ENCODE data around the gene VSIG10. TPM values are rescaled to one million over a fixed set of nuclear protein-coding genes. Genes with fewer than 3 reads are reported as not detected.

Gene VSIG10
- total and polyA plus RNA-seq, 3 experiments from 2014 or later, result 1.7 to 9.0 (median 7.9) TPM

DNA sequence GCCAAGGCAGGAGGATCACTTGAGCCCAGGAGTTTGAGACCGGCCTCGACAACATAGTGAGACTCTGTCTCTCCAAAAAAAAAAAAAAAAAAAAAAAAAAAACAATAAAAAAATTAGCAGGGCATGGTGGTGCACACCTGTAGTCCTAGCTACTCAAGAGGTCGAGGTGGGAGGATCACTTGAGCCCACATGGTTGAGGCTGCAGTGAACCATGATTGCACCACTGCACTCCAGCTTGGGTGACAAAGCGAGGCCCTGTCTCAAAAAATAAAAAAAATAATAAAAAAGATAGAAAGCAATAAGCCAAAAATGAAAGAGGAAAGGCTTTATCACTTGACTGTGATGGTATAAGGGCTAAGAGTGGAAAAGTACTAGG is 21.9 kb upstream of the VSIG10 start:
- no peak overlapping the region for H3K27ac Mint-ChIP-seq

DNA sequence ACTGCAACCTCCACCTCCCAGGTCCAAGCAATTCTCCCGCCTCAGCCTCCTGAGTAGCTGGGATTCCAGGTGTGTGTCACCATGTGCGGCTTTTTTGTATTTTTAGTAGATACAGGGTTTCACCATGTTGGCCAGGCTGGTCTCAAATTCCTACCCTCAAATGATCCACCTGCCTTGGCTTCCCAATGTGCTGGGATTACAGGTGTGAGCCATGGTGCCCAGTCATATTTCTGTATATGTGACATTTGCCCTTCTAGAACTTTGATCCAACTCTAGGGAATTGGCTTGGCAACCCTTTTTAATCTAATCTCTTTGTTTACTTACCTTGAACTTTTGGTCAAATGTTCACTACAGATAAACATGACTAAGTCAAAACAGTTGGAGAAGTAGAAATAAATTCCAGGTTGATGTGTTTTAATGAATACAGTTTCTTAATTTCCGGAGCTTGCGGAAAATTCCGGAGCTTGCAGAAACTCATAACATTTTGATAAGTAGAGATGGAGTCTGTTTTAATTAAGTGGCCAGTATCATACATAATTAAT is 20.6 kb upstream of the VSIG10 start:
- DNase-seq, result no peak
- no peak overlapping the region for H3K4me3 ChIP-seq (ENCODE audit: low read length)
- no peak overlapping the region for H3K27ac Mint-ChIP-seq
- no peaks in the 10 kb centered on the region for H3K36me3 Mint-ChIP-seq
- H3K4me3 Mint-ChIP-seq, result no peak overlapping the region
- peaks cover 4% of the 10 kb centered on the region for H3K4me1 ChIP-seq (ENCODE audit: insufficient read depth, low read length)
- H3K36me3 ChIP-seq (ENCODE audit: insufficient read depth, low read length), result no peaks in the 10 kb centered on the region
- no peaks in the 10 kb centered on the region for H3K27me3 Mint-ChIP-seq
- no peaks in the 10 kb centered on the region for H3K9me3 Mint-ChIP-seq
- H3K27ac ChIP-seq (ENCODE audit: low read depth, low read length), result no peak overlapping the region
- POLR2A ChIA-PET, result no interaction called here
- CTCF ChIA-PET, result interaction anchor here (0.7 to 1.0 kb wide), 3 partner anchors 16 to 254 kb away, joined by 3 to 4 read pairs (median 3); no protein-coding TSS in a partner anchor
- peaks cover 7 to 14% (median 9%) of the 10 kb centered on the region in 3 donors for H3K4me1 Mint-ChIP-seq
- H3K27me3 ChIP-seq (ENCODE audit: insufficient read depth, low read length, poor library complexity, severe bottlenecking), result no peaks in the 10 kb centered on the region
- H3K9me3 ChIP-seq (ENCODE audit: low read length), result no peaks in the 10 kb centered on the region

More for the DNA sequence above, 21.9 kb upstream of the VSIG10 start:
- no peak for DNase-seq
- Histone ChIP-seq H3K36me3 (ENCODE audit: insufficient read depth, low read length) (no peaks in the 10 kb centered on the region), H3K4me3 (ENCODE audit: low read length) (no peak overlapping the region), H3K4me1 (ENCODE audit: insufficient read depth, low read length) (peaks cover 4% of the 10 kb centered on the region), H3K27me3 (ENCODE audit: insufficient read depth, low read length, poor library complexity, severe bottlenecking) (no peaks in the 10 kb centered on the region), H3K9me3 (ENCODE audit: low read length) (no peaks in the 10 kb centered on the region), H3K27ac (ENCODE audit: low read depth, low read length) (no peak overlapping the region)
- Mint-ChIP-seq H3K9me3 (no peaks in the 10 kb centered on the region), H3K36me3 (no peaks in the 10 kb centered on the region), H3K27me3 (no peaks in the 10 kb centered on the region), H3K4me3 (no peak overlapping the region), H3K4me1 (peaks cover 2 to 7% (median 4%) of the 10 kb centered on the region in 3 donors)
- CTCF ChIA-PET, result interaction anchor here (1.1 kb wide), 1 partner anchor 250 kb away, joined by 4 read pairs; no protein-coding TSS in a partner anchor
- POLR2A ChIA-PET, result interaction anchor here (0.6 kb wide), 1 partner anchor 73 kb away, joined by 3 read pairs; no protein-coding TSS in a partner anchor

DNA sequence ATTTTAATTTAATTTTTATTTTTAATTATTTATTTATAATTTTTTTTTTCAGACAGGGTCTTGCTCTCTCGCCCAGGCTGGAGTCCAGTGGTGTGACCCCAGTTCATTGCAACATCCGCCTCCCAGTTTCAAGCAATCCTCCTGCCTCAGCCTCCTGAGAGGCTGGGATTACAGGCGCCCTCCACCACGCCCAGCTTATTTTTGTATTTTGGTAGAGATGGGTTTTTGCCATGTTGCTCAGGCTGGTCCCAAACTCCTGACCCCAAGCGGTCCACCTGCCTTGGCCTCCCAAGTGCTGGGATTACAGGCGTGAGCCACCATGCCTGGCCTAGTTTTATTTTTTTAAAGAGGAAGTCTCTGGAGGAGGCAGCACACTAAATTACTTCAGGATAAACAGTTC is 18.5 kb upstream of the VSIG10 start:
- Histone ChIP-seq H3K4me1 (ENCODE audit: insufficient read depth, low read length) (peaks cover 4% of the 10 kb centered on the region), H3K27me3 (ENCODE audit: insufficient read depth, low read length, poor library complexity, severe bottlenecking) (no peaks in the 10 kb centered on the region), H3K27ac (ENCODE audit: low read depth, low read length) (no peak overlapping the region), H3K4me3 (ENCODE audit: low read length) (no peak overlapping the region), H3K36me3 (ENCODE audit: insufficient read depth, low read length) (no peaks in the 10 kb centered on the region), H3K9me3 (ENCODE audit: low read length) (no peaks in the 10 kb centered on the region)
- no peak overlapping the region for H3K4me3 Mint-ChIP-seq
- no peaks in the 10 kb centered on the region for H3K9me3 Mint-ChIP-seq
- no peak for DNase-seq
- CTCF ChIA-PET, result interaction anchor here (3.1 to 3.9 kb wide), 2 partner anchors 14 to 254 kb away, joined by 25 to 36 read pairs; partner anchors contain the start of genes PEBP1 and SUDS3
- no peaks in the 10 kb centered on the region for H3K27me3 Mint-ChIP-seq
- H3K4me1 Mint-ChIP-seq, result peaks cover 7 to 14% (median 9%) of the 10 kb centered on the region in 3 donors
- H3K27ac Mint-ChIP-seq, result peak overlapping the region in 2 of 8 donors; percentile 52 to 69
- POLR2A ChIA-PET, result interaction anchor here (1.9 kb wide), 1 partner anchor 14 kb away, joined by 8 read pairs; the partner anchor contains the start of gene PEBP1
- no peaks in the 10 kb centered on the region for H3K36me3 Mint-ChIP-seq

DNA sequence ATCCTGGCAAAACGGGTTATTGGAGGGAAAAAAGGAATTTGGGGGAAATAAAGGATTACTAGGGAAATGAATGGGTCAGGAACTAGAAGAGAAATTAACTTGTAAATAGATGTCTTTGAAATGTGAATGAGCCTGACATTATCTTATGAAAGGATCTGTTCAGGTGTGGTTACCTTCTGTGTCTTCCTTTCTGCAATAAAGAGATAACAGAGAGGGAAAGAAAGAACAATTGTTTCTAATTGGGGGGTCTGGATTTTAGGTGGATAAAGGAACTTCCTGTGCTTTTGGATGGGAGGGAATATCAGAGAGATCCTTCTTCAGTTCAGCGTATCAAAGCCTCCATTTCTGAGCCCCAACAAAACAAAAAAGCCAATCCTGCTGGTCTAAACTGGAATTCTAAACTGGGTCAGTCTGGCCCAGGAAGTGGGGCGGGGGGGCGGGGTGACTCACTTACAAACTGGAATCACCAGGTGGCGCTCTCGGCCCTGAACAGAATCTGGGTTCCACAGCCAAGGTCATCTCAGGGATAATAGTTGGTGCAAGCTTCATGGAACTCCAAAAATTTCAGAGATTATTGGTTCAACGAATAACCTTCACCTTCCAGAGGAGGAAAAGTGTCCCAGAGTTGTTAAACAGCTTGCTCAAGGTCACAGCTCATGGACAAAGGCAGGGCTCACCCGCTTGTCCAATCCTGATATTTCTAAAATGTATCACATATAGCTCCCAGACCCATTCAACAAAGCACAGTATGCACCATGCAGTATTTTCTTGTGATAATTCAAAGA is 17.0 kb upstream of the VSIG10 start:
- peaks cover 4% of the 10 kb centered on the region for H3K4me1 ChIP-seq (ENCODE audit: insufficient read depth, low read length)
- Mint-ChIP-seq H3K27ac (peak overlapping the region; percentile 26 to 98 (median 88)), H3K9me3 (peaks cover 0 to 1% (median 0%) of the 10 kb centered on the region in 5 donors), H3K36me3 (no peaks in the 10 kb centered on the region), H3K4me1 (peaks cover 7 to 14% (median 9%) of the 10 kb centered on the region in 3 donors), H3K27me3 (peaks cover 0 to 1% of the 10 kb centered on the region in 2 donors), H3K4me3 (peak overlapping the region in 2 of 7 donors; percentile 46 to 62)
- peak; percentile 28 to 68 (median 52) for DNase-seq
- H3K9me3 ChIP-seq (ENCODE audit: low read length), result no peaks in the 10 kb centered on the region
- ChIA-PET CTCF (interaction anchor here (0.6 to 3.9 kb wide), 19 partner anchors 9 to 257 kb away, joined by 3 to 36 read pairs (median 4); partner anchors contain the start of genes PEBP1 and SUDS3), POLR2A (interaction anchor here (1.4 to 1.9 kb wide), 2 partner anchors 15 to 255 kb away, joined by 5 to 8 read pairs; partner anchors contain the start of gene PEBP1)
- no peaks in the 10 kb centered on the region for H3K36me3 ChIP-seq (ENCODE audit: insufficient read depth, low read length)
- H3K4me3 ChIP-seq (ENCODE audit: low read length), result no peak overlapping the region
- H3K27ac ChIP-seq (ENCODE audit: low read depth, low read length), result peak overlapping the region; percentile 40
- H3K27me3 ChIP-seq (ENCODE audit: insufficient read depth, low read length, poor library complexity, severe bottlenecking), result no peaks in the 10 kb centered on the region

DNA sequence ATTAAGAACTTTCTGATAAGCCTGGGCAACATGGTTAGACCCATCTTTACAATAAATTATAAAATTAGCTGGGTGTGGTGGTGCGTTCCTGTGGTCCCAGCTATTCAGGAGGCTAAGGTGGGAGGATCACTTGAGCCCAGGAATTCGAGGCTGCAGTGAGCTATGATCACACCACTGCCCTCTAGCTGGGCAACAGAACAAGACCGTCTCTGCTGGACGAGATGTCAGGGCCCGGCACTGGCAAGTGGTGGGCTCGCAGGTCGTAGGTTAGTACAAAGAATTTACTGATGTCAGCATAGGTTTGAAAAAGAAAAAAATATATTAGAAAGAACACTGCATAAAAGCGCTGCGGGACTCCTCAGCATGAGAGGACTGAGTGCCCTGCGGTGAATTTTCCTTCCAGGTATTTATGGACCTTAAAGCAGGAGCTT is 15.7 kb upstream of the VSIG10 start:
- H3K4me1 Mint-ChIP-seq, result peaks cover 7 to 14% (median 9%) of the 10 kb centered on the region in 3 donors
- DNase-seq, result no peak
- H3K27me3 ChIP-seq (ENCODE audit: insufficient read depth, low read length, poor library complexity, severe bottlenecking), result no peaks in the 10 kb centered on the region
- ChIA-PET POLR2A (interaction anchor here (0.6 kb wide), 1 partner anchor 99 kb away, joined by 4 read pairs; no protein-coding TSS in a partner anchor), CTCF (interaction anchor here (0.8 to 3.9 kb wide), 7 partner anchors 9 to 258 kb away, joined by 3 to 36 read pairs (median 6); partner anchors contain the start of genes PEBP1 and SUDS3)
- H3K9me3 ChIP-seq (ENCODE audit: low read length), result no peaks in the 10 kb centered on the region
- H3K9me3 Mint-ChIP-seq, result peaks cover 0 to 2% (median 0%) of the 10 kb centered on the region in 5 donors
- H3K36me3 ChIP-seq (ENCODE audit: insufficient read depth, low read length), result no peaks in the 10 kb centered on the region
- H3K4me1 ChIP-seq (ENCODE audit: insufficient read depth, low read length), result peaks cover 4% of the 10 kb centered on the region
- no peak overlapping the region for H3K27ac ChIP-seq (ENCODE audit: low read depth, low read length)
- peaks cover 0 to 3% (median 0%) of the 10 kb centered on the region in 3 donors for H3K36me3 Mint-ChIP-seq
- peaks cover 0 to 1% of the 10 kb centered on the region in 2 donors for H3K27me3 Mint-ChIP-seq
- no peak overlapping the region for H3K27ac Mint-ChIP-seq
- no peak overlapping the region for H3K4me3 ChIP-seq (ENCODE audit: low read length)
- H3K4me3 Mint-ChIP-seq, result no peak overlapping the region

DNA sequence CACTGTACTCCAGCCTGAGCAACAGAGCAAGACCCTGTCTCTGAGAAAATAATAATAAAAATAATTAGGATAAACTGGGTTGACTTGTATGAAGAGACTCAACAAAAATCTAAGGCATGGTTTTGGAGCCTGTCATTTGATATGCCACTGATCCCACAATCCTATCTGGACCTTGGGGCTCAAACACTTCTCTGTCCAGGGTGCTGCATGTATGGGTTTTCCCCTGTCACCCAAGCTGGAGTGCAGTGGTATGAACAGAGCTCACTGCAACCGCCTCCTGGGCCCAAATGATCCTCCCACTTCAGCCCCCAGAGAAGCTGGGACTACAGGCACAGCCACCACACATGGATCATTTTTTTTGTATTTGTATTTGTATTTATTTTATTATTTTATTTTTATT is 5.3 kb upstream of the VSIG10 start:
- ChIA-PET POLR2A (no interaction called here), CTCF (no interaction called here)
- Histone ChIP-seq H3K36me3 (ENCODE audit: insufficient read depth, low read length) (no peaks in the 10 kb centered on the region), H3K4me3 (ENCODE audit: low read length) (no peak overlapping the region), H3K27ac (ENCODE audit: low read depth, low read length) (no peak overlapping the region), H3K4me1 (ENCODE audit: insufficient read depth, low read length) (peaks cover 4% of the 10 kb centered on the region), H3K9me3 (ENCODE audit: low read length) (no peaks in the 10 kb centered on the region), H3K27me3 (ENCODE audit: insufficient read depth, low read length, poor library complexity, severe bottlenecking) (no peaks in the 10 kb centered on the region)
- H3K27me3 Mint-ChIP-seq, result peaks cover 4 to 9% of the 10 kb centered on the region in 2 donors
- H3K4me3 Mint-ChIP-seq, result no peak overlapping the region
- H3K36me3 Mint-ChIP-seq, result no peaks in the 10 kb centered on the region
- DNase-seq, result no peak
- peaks cover 4 to 5% (median 5%) of the 10 kb centered on the region in 3 donors for H3K4me1 Mint-ChIP-seq
- no peak overlapping the region for H3K27ac Mint-ChIP-seq
- no peaks in the 10 kb centered on the region for H3K9me3 Mint-ChIP-seq

DNA sequence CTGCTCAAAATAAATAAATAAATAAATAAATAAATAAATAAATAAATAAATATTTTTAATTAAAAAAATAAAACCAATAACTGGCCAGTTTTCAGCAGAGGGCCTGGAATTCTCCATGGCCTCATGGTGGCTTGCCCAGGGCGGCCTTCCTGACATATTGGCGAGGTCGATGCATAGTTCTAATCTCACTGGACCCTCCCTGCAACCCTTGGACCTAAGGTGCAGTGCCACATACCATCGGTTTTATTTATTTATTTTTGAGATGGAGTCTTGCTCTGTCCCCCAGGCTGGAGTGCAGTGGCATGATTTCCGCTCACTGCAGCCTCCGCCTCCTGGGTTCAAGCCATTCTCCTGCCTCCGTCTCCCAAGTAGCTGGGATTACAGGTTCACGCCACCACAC is 3.9 kb upstream of the VSIG10 start:
- no peak overlapping the region for H3K27ac ChIP-seq (ENCODE audit: low read depth, low read length)
- H3K27me3 ChIP-seq (ENCODE audit: insufficient read depth, low read length, poor library complexity, severe bottlenecking), result no peaks in the 10 kb centered on the region
- H3K36me3 Mint-ChIP-seq, result no peaks in the 10 kb centered on the region
- H3K27ac Mint-ChIP-seq, result no peak overlapping the region
- no peaks in the 10 kb centered on the region for H3K9me3 Mint-ChIP-seq
- DNase-seq, result no peak
- H3K9me3 ChIP-seq (ENCODE audit: low read length), result no peaks in the 10 kb centered on the region
- peaks cover 4% of the 10 kb centered on the region for H3K4me1 ChIP-seq (ENCODE audit: insufficient read depth, low read length)
- H3K4me3 ChIP-seq (ENCODE audit: low read length), result no peak overlapping the region
- H3K36me3 ChIP-seq (ENCODE audit: insufficient read depth, low read length), result no peaks in the 10 kb centered on the region
- ChIA-PET POLR2A (no interaction called here), CTCF (interaction anchor here (1.2 kb wide), 1 partner anchor 14 kb away, joined by 4 read pairs; no protein-coding TSS in a partner anchor)
- peaks cover 7 to 13% of the 10 kb centered on the region in 2 donors for H3K27me3 Mint-ChIP-seq
- H3K4me1 Mint-ChIP-seq, result peaks cover 7 to 10% (median 9%) of the 10 kb centered on the region in 3 donors
- no peak overlapping the region for H3K4me3 Mint-ChIP-seq

All from CD8-positive, alpha-beta memory T cell (primary cell).